B cell (primary cell): ENCODE measurements around the gene PRELID3B. TPM values are rescaled to one million over a fixed set of nuclear protein-coding genes. Genes with fewer than 3 reads are reported as not detected.

Experiments
- ATAC-seq: fragments of 200-7000 bp; cut with Tn5 transposase; one replicate; pipeline ENCODE4 v1.10.0; 2021; ENCODE audit warnings: low read depth, mild to moderate bottlenecking, moderate number of reproducible peaks, moderate library complexity
- CTCF ChIA-PET: fragments of 350-600 bp; sonication (Branson Sonifier 250); formaldehyde crosslinking; loops from one replicate; lab custom pipeline; 2021; ENCODE audit warnings: antibody characterized with exemption, inconsistent platforms; lab: Charles Lee
- POLR2A ChIA-PET: fragments of 350-600 bp; sonication (Branson Sonifier 250); formaldehyde crosslinking; loops from one replicate; lab custom pipeline; 2021; ENCODE audit warnings: antibody characterized with exemption; lab: Charles Lee
- DNase-seq: peaks from one replicate; pipeline ENCODE4 v3.0.0; 2013
- H2AFZ ChIP-seq: 2 replicates; pipeline ENCODE4 v1.6.1; 2012; ENCODE audit warnings: mild to moderate bottlenecking, low read depth, low read length; ENCODE audit not compliant: insufficient read depth, poor library complexity, severe bottlenecking
- H3K27ac ChIP-seq, 2 donors: 1 replicate in 1 of 2; 2 replicates in 1 of 2; pipeline ENCODE4 v1.5.1; 2012 to 2013; ENCODE audit warnings: low read length in 2 of 2, mild to moderate bottlenecking in 2 of 2, moderate library complexity in 1 of 2
- H3K27me3 ChIP-seq, 4 experiments: fragments of 200-600 bp in 1 of 4; sonication (generic) in 1 of 4; replicated peaks in 1 of 4; 1 replicate in 2 of 4; 2 replicates in 2 of 4; pipeline versions ENCODE4 v1.6.1 to v1.7.0; 2013 to 2016; ENCODE audit warnings: low read length in 3 of 4, mild to moderate bottlenecking in 2 of 4, mixed read lengths in 1 of 4, moderate library complexity in 1 of 4; ENCODE audit not compliant: insufficient read depth in 4 of 4, control insufficient read depth in 3 of 4; ENCODE audit errors: control extremely low read depth in 1 of 4
- H3K36me3 ChIP-seq, 2 experiments: replicated peaks in 1 of 2; 1 replicate in 1 of 2; 2 replicates in 1 of 2; pipeline versions ENCODE4 v1.6.1 to v1.7.1; 2013; ENCODE audit warnings: low read length in 1 of 2; ENCODE audit not compliant: insufficient read depth in 2 of 2, control insufficient read depth in 1 of 2; ENCODE audit errors: control extremely low read depth in 1 of 2, extremely low read depth in 1 of 2
- H3K4me1 ChIP-seq, 2 donors: fragments of 200-600 bp in 1 of 2; sonication (generic) in 1 of 2; 1 replicate in 1 of 2; 2 replicates in 1 of 2; pipeline versions ENCODE4 v1.5.1 to v1.6.1; 2013 to 2017; ENCODE audit warnings: low read length in 2 of 2; ENCODE audit not compliant: control insufficient read depth in 2 of 2, insufficient read depth in 2 of 2
- H3K4me2 ChIP-seq: replicated peaks from 2 replicates; pipeline ENCODE3; 2012; ENCODE audit warnings: mild to moderate bottlenecking, low read depth, low read length; ENCODE audit not compliant: poor library complexity, severe bottlenecking
- H3K4me3 ChIP-seq, 5 experiments: fragments of 200-600 bp in 1 of 5; sonication (generic) in 1 of 5; 1 replicate in 3 of 5; 2 replicates in 2 of 5; pipeline versions ENCODE4 v1.5.1 to v1.7.0; 2011 to 2016; ENCODE audit warnings: low read length in 4 of 5, mild to moderate bottlenecking in 4 of 5, low read depth in 2 of 5, control low read depth in 1 of 5, moderate library complexity in 1 of 5; ENCODE audit not compliant: insufficient read depth in 1 of 5; ENCODE audit errors: control extremely low read depth in 1 of 5, extremely low read depth in 1 of 5
- H3K79me2 ChIP-seq: fragments of 200-600 bp; sonication (generic); one replicate; pipeline ENCODE4 v1.6.0; 2016; ENCODE audit warnings: low read length; ENCODE audit not compliant: control insufficient read depth, insufficient read depth
- H3K9ac ChIP-seq: fragments of 200-600 bp; sonication (generic); 2 replicates; pipeline ENCODE4 v1.6.1; 2017; ENCODE audit warnings: mild to moderate bottlenecking, low read length, moderate library complexity
- H3K9me3 ChIP-seq, 3 donors: one replicate each; pipeline versions ENCODE4 v1.6.1 to v1.7.1; 2013; ENCODE audit warnings: low read length in 2 of 3; ENCODE audit not compliant: control insufficient read depth in 2 of 3, insufficient read depth in 1 of 3; ENCODE audit errors: control extremely low read depth in 1 of 3
- H4K20me1 ChIP-seq: 2 replicates; pipeline ENCODE4 v1.6.0; 2012; ENCODE audit warnings: mild to moderate bottlenecking, low read length; ENCODE audit not compliant: insufficient read depth, control insufficient read depth, poor library complexity, severe bottlenecking
- H3K27ac Mint-ChIP-seq: one replicate; pipeline ENCODE4 v1.8.0; 2021; ENCODE audit warnings: mixed read lengths
- H3K27me3 Mint-ChIP-seq: one replicate; pipeline ENCODE4 v1.8.0; 2021; ENCODE audit warnings: mixed read lengths
- H3K4me1 Mint-ChIP-seq: one replicate; pipeline ENCODE4 v1.8.0; 2021; ENCODE audit warnings: mixed read lengths
- H3K4me3 Mint-ChIP-seq: one replicate; pipeline ENCODE4 v1.8.0; 2021; ENCODE audit warnings: mixed read lengths
- H3K9me3 Mint-ChIP-seq: one replicate; pipeline ENCODE4 v1.8.0; 2022; ENCODE audit warnings: mixed read lengths; ENCODE audit not compliant: insufficient read depth
- EZH2 ChIP-seq: IDR thresholded peaks from 2 replicates; pipeline ENCODE4 v1.6.1; 2012; ENCODE audit warnings: borderline replicate concordance, low read depth, mild to moderate bottlenecking, moderate library complexity, low read length; ENCODE audit not compliant: insufficient read depth, poor library complexity, severe bottlenecking
- whole genome bisulfite sequencing: methylation state at CpG from one replicate; pipeline ENCODE4 v1.1.5; 2013; ENCODE audit warnings: missing lambda C conversion rate; ENCODE audit not compliant: insufficient coverage; 5-methylcytosine and 5-hydroxymethylcytosine counted together
- intact Hi-C: fragments of 100-400 bp; cut with micrococcal nuclease; formaldehyde crosslinking; loops from one replicate; pipeline ENCODE4 v1.10.0; 2022
- polyA plus RNA-seq: library from polyadenylated mRNA; depleted of rRNA; stranded (reverse); fragments of >200 nt; gene quantifications from 2 replicates; pipeline ENCODE4 v1.2.3, GENCODE V29; 2012
- total RNA-seq, 2 donors: library from RNA; stranded (reverse); fragments of 120-200 nt in 1 of 2; gene quantifications; 1 replicate in 1 of 2; 2 replicates in 1 of 2; pipeline versions ENCODE4 v1.2.3 to v1.2.4, GENCODE V29; 2013 to 2022
- TF ChIP-seq, protein P1 (sequence below): fragments of 200-600 bp; IDR thresholded peaks from one replicate; pipeline ENCODE4 v1.8.0; 2022; ENCODE audit warnings: antibody characterized with exemption, mild to moderate bottlenecking

The PRELID3B gene
- total and polyA plus RNA-seq, 2 donors (not counting 1 experiment from before 2014, with no cell fraction given): 24.1 to 46.8 TPM

GRCh38 chr20:59015812-59016711 is 26.5 kb downstream of the PRELID3B start:
- H3K9me3 ChIP-seq: no peaks in the 10 kb centered on the region
- ATAC-seq (no peak), DNase-seq (no peak)
- peak overlapping the region; percentile 54 for H3K4me2 ChIP-seq
- intact Hi-C loops: loop anchor here (1.0 to 2.0 kb wide), 2 partner anchors 9 to 17 kb away; partner anchors contain the start of genes ATP5F1E and CTSZ
- TF ChIP-seq, protein P1, sequence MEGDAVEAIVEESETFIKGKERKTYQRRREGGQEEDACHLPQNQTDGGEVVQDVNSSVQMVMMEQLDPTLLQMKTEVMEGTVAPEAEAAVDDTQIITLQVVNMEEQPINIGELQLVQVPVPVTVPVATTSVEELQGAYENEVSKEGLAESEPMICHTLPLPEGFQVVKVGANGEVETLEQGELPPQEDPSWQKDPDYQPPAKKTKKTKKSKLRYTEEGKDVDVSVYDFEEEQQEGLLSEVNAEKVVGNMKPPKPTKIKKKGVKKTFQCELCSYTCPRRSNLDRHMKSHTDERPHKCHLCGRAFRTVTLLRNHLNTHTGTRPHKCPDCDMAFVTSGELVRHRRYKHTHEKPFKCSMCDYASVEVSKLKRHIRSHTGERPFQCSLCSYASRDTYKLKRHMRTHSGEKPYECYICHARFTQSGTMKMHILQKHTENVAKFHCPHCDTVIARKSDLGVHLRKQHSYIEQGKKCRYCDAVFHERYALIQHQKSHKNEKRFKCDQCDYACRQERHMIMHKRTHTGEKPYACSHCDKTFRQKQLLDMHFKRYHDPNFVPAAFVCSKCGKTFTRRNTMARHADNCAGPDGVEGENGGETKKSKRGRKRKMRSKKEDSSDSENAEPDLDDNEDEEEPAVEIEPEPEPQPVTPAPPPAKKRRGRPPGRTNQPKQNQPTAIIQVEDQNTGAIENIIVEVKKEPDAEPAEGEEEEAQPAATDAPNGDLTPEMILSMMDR: no peak
- no peak for TF ChIP-seq EZH2
- POLR2A ChIA-PET: interaction anchor here (1.5 to 1.7 kb wide), 2 partner anchors 11 to 16 kb away, joined by 6 to 8 read pairs; partner anchors contain the start of gene ATP5F1E
- H3K79me2 ChIP-seq: peaks cover 37% of the 10 kb centered on the region
- H4K20me1 ChIP-seq: no peaks in the 10 kb centered on the region
- CTCF ChIA-PET: no interaction called here
- H3K4me1 ChIP-seq: peaks cover 20 to 24% of the 10 kb centered on the region in 2 donors
- Mint-ChIP-seq H3K27ac (peak overlapping the region; percentile 87), H3K4me3 (peak overlapping the region; percentile 76), H3K4me1 (peaks cover 44% of the 10 kb centered on the region), H3K27me3 (no peaks in the 10 kb centered on the region), H3K9me3 (no peaks in the 10 kb centered on the region)
- H3K27me3 ChIP-seq: no peaks in the 10 kb centered on the region
- peak overlapping the region; percentile 21 to 35 for H3K27ac ChIP-seq
- peak overlapping the region in 1 of 5 experiments; percentile 2 for H3K4me3 ChIP-seq
- no peaks in the 10 kb centered on the region for H3K36me3 ChIP-seq
- 60% methylated on average over 11 of the region's 16 CpGs for WGBS
- peak overlapping the region; percentile 27 for H2AFZ ChIP-seq
- H3K9ac ChIP-seq: peak overlapping the region; percentile 16

- Histone ChIP-seq H3K27ac (no peak overlapping the region), H3K4me1 (peaks cover 20 to 26% of the 10 kb centered on the region in 2 donors), H3K4me3 (no peak overlapping the region), H3K4me2 (no peak overlapping the region), H3K9ac (no peak overlapping the region), H3K79me2 (peaks cover 37% of the 10 kb centered on the region), H2AFZ (no peak overlapping the region), H3K9me3 (no peaks in the 10 kb centered on the region), H3K36me3 (no peaks in the 10 kb centered on the region), H4K20me1 (no peaks in the 10 kb centered on the region), H3K27me3 (no peaks in the 10 kb centered on the region)
- no peak for ATAC-seq
- Mint-ChIP-seq H3K9me3 (no peaks in the 10 kb centered on the region), H3K27me3 (no peaks in the 10 kb centered on the region), H3K4me3 (no peak overlapping the region), H3K4me1 (peaks cover 47% of the 10 kb centered on the region), H3K27ac (peak overlapping the region; percentile 37)
- 96% methylated on average over 13 of the region's 16 CpGs for WGBS
- TF ChIP-seq EZH2: no peak
- TF ChIP-seq, protein P1: no peak
- no peak for DNase-seq
- ChIA-PET CTCF (no interaction called here), POLR2A (interaction anchor here (1.5 to 1.7 kb wide), 2 partner anchors 10 to 17 kb away, joined by 6 to 8 read pairs; partner anchors contain the start of gene ATP5F1E)
- intact Hi-C loops: no loop called here
Observed at GRCh38 chr20:59015411-59015810, 27.2 kb downstream of the PRELID3B start.
